HUDEP-2 (cell line): ENCODE measurements around the gene GRM6.

Experiments
- DNase-seq, 76 experiments: peaks; one replicate each; lab custom pipeline; 2025; ENCODE audit not compliant: unreplicated experiment in 76 of 76; lab: John Stamatoyannopoulos, UW

Gene GRM6

GRCh38 chr5:178984145-178985072, 10.7 kb downstream of the GRM6 start:
- no peak for DNase-seq

- no peak for DNase-seq
Observed at GRCh38 chr5:178983728-178984127, 11.4 kb downstream of the GRM6 start.

GRCh38 chr5:178982941-178983340, 12.2 kb downstream of the GRM6 start:
- no peak for DNase-seq

DNA sequence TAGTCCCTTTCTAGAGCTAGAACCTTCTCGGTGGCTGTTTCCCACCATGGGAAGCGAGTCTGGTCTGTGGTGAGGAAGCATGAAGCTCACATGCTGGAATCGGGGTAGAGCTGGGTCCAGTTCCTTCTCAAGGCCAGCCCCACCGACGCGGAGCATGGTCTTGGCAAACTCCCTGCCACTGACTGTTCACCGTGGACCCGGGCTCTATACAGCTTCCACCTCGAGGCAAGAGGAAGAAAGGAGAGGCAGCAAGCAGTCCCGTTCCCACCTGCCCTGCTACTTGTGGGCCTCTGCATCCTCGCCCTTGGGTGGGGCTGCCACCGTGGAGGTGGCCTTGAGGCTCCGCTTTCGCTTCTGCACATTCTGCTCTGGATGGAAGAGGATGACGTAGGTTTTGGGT, 13.7 kb downstream of the GRM6 start:
- DNase-seq, result no peak

- no peak for DNase-seq
Observed at GRCh38 chr5:178965465-178966055, 29.6 kb downstream of the GRM6 start.

DNA sequence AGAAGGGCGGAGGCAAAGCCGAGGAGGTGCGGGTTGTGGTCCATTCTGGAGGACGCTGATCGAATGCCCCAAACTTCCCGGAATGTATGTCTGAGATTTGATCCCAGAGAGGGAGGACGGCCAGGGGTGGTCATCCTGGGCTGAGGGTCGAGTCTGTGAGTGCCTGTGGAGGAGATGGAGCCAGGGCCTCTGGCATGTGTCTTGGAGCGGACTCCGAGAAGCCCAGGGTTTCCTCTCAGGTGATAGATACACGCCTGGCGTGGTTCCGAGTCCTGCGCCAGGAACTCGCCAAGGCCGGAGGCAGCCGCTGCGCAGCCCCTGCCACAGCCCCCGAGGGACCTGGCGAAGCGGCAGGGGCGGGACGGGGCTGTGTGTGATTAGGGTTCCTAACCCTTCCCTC, 53.8 kb downstream of the GRM6 start:
- DNase-seq, result no peak

GRCh38 chr5:178940569-178941360, 54.4 kb downstream of the GRM6 start, which contains the start of gene ZNF454:
Gene ZNF454 (plus strand): TSS chr5:178941198. CDS start chr5:178942792, 1,594 bp downstream.
- no peak for DNase-seq

DNA sequence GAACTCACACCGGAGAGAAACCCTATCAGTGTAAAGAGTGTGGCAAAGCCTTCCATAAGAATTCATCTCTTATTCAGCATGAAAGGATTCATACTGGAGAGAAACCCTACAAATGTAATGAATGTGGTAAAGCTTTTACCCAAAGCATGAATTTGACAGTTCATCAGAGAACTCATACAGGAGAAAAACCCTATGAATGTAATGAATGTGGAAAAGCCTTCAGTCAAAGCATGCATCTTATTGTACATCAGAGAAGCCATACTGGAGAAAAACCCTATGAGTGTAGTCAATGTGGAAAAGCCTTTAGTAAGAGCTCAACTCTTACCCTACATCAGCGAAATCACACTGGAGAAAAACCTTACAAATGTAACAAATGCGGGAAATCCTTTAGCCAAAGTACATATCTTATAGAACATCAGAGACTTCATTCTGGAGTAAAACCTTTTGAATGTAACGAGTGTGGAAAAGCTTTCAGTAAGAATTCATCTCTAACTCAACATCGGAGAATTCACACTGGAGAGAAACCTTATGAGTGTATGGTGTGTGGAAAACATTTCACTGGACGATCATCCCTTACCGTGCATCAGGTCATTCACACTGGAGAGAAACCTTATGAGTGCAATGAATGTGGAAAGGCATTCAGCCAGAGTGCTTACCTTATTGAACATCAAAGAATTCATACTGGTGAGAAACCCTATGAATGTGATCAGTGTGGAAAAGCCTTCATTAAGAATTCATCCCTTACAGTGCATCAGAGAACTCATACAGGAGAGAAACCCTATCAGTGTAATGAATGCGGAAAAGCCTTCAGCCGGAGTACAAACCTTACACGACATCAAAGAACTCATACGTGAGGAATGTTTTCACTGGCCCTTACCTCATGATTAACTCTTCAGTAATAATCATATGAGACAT, 63.0 kb downstream of the GRM6 start:
- no peak for DNase-seq
